ENCODE results near the gene SMTNL2. TPM values are rescaled to one million over a fixed set of nuclear protein-coding genes. Genes with fewer than 3 reads are reported as not detected.
A peak's percentile ranks its signal among the peaks of the same experiment; 100 is the strongest.

SMTNL2 gene
- polyA plus RNA-seq, 1 of the 3 experiments (the other 2 are of a cell fraction): not detected

DNA sequence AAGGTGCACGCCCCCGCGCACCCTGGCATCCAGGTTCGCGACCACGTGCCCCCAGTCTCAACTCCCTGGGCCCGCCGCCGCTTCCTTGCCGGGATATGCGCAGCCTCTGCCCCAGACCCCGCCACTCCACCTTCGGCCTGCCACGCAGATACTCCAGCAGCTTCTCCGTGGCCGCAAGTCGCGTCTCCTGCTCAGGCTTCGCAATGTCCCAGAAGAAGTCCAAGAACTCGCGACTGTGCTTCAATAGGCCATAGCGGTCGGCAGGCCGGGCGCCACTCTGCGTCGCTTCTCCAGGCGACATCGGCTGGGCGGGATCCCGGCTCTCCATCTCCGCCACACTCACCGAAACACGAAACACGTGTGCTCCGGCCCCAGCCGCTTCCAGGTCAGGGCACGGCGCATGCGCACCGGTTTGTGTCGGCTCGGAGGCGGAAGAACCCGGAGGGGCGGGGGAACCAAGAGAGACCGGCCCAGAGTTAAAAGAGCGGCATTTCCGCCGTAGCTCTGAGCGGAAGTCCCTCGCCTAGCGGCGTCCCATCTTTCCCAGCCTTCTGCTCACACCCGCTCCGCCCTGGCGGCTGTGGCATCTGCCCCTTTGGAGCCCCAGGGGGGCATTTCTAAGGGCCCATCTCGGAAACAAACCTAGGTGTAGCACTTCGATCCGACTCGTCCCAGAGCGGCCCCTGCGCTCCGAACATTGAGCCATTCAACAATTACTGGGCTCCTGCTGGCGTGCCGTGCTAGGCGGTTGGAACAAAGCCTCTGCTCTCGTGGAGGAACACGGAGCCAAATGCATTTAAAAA, 29.1 kb upstream of the SMTNL2 start, which contains the start of gene MYBBP1A (continued):
- TF ChIP-seq SMC3 (IDR thresholded peaks at IDR 0.05; ENCODE audit: low read depth, low read length) (no peak), SIN3A (IDR thresholded peaks at IDR 0.05; ENCODE audit: borderline replicate concordance, low read depth, low read length) (peak; percentile 93), TEAD4 (IDR thresholded peaks at IDR 0.05; ENCODE audit: borderline replicate concordance, insufficient read depth) (no peak), GATA2 (CRISPR knock-in tag; IDR thresholded peaks at IDR 0.05) (no peak), GABPA (IDR thresholded peaks at IDR 0.05; ENCODE audit: low read depth) (peak; percentile 88)
- TF ChIP-seq, protein P1, sequence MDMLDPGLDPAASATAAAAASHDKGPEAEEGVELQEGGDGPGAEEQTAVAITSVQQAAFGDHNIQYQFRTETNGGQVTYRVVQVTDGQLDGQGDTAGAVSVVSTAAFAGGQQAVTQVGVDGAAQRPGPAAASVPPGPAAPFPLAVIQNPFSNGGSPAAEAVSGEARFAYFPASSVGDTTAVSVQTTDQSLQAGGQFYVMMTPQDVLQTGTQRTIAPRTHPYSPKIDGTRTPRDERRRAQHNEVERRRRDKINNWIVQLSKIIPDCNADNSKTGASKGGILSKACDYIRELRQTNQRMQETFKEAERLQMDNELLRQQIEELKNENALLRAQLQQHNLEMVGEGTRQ (IDR thresholded peaks at IDR 0.05; ENCODE audit: borderline replicate concordance, low read depth, low read length): no peak
- TF ChIP-seq, protein P2, sequence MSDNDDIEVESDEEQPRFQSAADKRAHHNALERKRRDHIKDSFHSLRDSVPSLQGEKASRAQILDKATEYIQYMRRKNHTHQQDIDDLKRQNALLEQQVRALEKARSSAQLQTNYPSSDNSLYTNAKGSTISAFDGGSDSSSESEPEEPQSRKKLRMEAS (IDR thresholded peaks at IDR 0.05; ENCODE audit: low read depth): peak; percentile 100
- TF ChIP-seq, protein P3, sequence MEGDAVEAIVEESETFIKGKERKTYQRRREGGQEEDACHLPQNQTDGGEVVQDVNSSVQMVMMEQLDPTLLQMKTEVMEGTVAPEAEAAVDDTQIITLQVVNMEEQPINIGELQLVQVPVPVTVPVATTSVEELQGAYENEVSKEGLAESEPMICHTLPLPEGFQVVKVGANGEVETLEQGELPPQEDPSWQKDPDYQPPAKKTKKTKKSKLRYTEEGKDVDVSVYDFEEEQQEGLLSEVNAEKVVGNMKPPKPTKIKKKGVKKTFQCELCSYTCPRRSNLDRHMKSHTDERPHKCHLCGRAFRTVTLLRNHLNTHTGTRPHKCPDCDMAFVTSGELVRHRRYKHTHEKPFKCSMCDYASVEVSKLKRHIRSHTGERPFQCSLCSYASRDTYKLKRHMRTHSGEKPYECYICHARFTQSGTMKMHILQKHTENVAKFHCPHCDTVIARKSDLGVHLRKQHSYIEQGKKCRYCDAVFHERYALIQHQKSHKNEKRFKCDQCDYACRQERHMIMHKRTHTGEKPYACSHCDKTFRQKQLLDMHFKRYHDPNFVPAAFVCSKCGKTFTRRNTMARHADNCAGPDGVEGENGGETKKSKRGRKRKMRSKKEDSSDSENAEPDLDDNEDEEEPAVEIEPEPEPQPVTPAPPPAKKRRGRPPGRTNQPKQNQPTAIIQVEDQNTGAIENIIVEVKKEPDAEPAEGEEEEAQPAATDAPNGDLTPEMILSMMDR (IDR thresholded peaks at IDR 0.05): peak; percentile 52

DNA sequence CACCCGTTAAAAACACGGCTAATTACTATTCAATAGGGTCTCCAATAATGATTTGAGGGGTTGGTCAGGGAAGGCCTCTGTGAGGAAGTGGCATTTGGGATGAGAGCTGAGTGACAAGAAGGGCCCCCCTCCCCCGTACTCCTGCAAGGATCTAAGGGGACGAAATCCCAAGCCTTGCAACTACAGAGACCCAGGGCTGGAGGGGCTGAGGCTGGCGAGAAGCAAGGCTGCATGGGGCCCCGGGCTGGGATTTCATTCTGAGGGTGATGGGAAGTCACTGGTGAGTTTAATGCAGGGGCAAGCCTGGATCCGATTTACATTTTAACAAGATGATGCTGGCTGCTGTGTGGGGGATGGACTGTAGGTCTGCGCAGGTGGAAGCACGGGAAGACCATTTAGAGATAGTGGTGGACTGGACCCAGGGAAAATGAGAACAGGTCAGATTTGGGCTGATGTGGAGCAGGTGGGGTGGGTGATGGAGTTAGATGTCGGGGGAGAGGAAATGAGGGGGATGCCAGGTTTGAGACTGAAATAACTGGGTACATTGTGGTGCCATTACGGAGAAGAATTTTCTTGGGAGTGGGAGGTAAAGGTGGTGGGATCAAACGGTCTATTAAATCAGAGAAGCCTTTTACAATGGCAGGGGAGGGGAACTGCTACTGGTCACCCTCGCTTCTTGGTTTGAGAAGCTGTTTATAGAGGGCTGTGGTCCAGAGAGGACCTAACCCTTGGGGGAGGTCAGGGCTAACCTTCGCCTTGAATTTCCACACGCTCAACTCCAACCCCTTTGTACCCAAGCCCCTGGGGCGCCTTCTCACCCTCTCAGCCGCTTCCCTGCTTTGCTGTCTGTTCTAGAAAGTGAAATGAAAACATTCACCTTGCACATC, 28.2 kb upstream of the SMTNL2 start:
- H3F3A ChIP-seq (replicated peaks; ENCODE audit: insufficient read depth): peaks cover 3% of the 10 kb centered on the region
- H3K36me3 ChIP-seq (replicated peaks in 1 of 2; ENCODE audit: control insufficient read depth in 1 of 2, insufficient read depth in 2 of 2, low read length in 1 of 2): peaks cover 9 to 23% of the 10 kb centered on the region in 2 experiments
- H3K27me3 ChIP-seq (ENCODE audit: insufficient read depth): no peaks in the 10 kb centered on the region
- CTCF ChIA-PET: interaction anchor here (0.9 to 2.7 kb wide), 10 partner anchors 11 to 234 kb away, joined by 3 to 18 read pairs (median 3); no protein-coding TSS in a partner anchor
- H4K20me1 ChIP-seq (ENCODE audit: insufficient read depth): no peaks in the 10 kb centered on the region
- H3K79me2 ChIP-seq (ENCODE audit: insufficient read depth): peaks cover 31% of the 10 kb centered on the region
- POLR2A ChIA-PET: no interaction called here
- peak overlapping the region; percentile 62 to 94 for H3K27ac ChIP-seq (ENCODE audit: low read depth in 2 of 2, low read length in 1 of 2)
- H2AFZ ChIP-seq (ENCODE audit: low read depth): peak overlapping the region; percentile 98
- peak overlapping the region; percentile 80 for H3K9ac ChIP-seq
- no peaks in the 10 kb centered on the region for H3K9me2 ChIP-seq
- H3K4me2 ChIP-seq: peak overlapping the region; percentile 98
- peak; percentile 64 for DNase-seq
- H3K9me3 ChIP-seq: no peaks in the 10 kb centered on the region
- H3K4me3 ChIP-seq (ENCODE audit: low read depth in 2 of 2, low read length in 1 of 2): peak overlapping the region; percentile 95 to 99
- 82% methylated on average over 17 of the region's 17 CpGs for WGBS (ENCODE audit: low lambda C conversion rate)
- peaks cover 7 to 18% of the 10 kb centered on the region in 2 experiments; a peak in 1 of 4 replicates for H3K4me1 ChIP-seq (ENCODE audit: control insufficient read depth in 1 of 2, insufficient read depth in 2 of 2, low read depth in 1 of 2, low read length in 1 of 2)
- TF ChIP-seq EP300 (IDR thresholded peaks at IDR 0.05; ENCODE audit: borderline replicate concordance in 1 of 2, low read depth in 1 of 2, low read length in 1 of 2) (no peak), MXI1 (IDR thresholded peaks at IDR 0.05; ENCODE audit: low read depth, low read length) (no peak), TCF12 (IDR thresholded peaks at IDR 0.05) (no peak), RFX5 (IDR thresholded peaks at IDR 0.05; ENCODE audit: low read length) (no peak), SMC3 (IDR thresholded peaks at IDR 0.05; ENCODE audit: low read depth, low read length) (no peak), JUND (IDR thresholded peaks at IDR 0.05) (no peak), CHD2 (IDR thresholded peaks at IDR 0.05; ENCODE audit: low read length, partially characterized antibody) (no peak), GABPA (IDR thresholded peaks at IDR 0.05; ENCODE audit: low read depth) (no peak), ELF1 (IDR thresholded peaks at IDR 0.05) (no peak), TAF1 (IDR thresholded peaks at IDR 0.05; ENCODE audit: borderline replicate concordance, low read depth, low read length) (no peak)
- TF ChIP-seq, protein P1 (IDR thresholded peaks at IDR 0.05; ENCODE audit: borderline replicate concordance, low read depth, low read length): no peak
- TF ChIP-seq, protein P4, sequence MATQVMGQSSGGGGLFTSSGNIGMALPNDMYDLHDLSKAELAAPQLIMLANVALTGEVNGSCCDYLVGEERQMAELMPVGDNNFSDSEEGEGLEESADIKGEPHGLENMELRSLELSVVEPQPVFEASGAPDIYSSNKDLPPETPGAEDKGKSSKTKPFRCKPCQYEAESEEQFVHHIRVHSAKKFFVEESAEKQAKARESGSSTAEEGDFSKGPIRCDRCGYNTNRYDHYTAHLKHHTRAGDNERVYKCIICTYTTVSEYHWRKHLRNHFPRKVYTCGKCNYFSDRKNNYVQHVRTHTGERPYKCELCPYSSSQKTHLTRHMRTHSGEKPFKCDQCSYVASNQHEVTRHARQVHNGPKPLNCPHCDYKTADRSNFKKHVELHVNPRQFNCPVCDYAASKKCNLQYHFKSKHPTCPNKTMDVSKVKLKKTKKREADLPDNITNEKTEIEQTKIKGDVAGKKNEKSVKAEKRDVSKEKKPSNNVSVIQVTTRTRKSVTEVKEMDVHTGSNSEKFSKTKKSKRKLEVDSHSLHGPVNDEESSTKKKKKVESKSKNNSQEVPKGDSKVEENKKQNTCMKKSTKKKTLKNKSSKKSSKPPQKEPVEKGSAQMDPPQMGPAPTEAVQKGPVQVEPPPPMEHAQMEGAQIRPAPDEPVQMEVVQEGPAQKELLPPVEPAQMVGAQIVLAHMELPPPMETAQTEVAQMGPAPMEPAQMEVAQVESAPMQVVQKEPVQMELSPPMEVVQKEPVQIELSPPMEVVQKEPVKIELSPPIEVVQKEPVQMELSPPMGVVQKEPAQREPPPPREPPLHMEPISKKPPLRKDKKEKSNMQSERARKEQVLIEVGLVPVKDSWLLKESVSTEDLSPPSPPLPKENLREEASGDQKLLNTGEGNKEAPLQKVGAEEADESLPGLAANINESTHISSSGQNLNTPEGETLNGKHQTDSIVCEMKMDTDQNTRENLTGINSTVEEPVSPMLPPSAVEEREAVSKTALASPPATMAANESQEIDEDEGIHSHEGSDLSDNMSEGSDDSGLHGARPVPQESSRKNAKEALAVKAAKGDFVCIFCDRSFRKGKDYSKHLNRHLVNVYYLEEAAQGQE (IDR thresholded peaks at IDR 0.05; ENCODE audit: low read depth, low read length): no peak
- TF ChIP-seq, protein P5, sequence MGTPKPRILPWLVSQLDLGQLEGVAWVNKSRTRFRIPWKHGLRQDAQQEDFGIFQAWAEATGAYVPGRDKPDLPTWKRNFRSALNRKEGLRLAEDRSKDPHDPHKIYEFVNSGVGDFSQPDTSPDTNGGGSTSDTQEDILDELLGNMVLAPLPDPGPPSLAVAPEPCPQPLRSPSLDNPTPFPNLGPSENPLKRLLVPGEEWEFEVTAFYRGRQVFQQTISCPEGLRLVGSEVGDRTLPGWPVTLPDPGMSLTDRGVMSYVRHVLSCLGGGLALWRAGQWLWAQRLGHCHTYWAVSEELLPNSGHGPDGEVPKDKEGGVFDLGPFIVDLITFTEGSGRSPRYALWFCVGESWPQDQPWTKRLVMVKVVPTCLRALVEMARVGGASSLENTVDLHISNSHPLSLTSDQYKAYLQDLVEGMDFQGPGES (IDR thresholded peaks at IDR 0.05; ENCODE audit: low read depth, low read length): no peak

Data from SK-N-SH (cell line).